Hippocampal formation (tissue), 2 donors: ENCODE measurements around the gene NMD3.
"Not testable (repeated sequence)": the region's sequence is repeated elsewhere in the genome, so short reads cannot be mapped to it uniquely, and the experiment has no call there.

Experiments
- DNase-seq, 2 donors: peaks; one replicate each; lab custom pipeline; 2025; lab: John Stamatoyannopoulos, UW

Gene NMD3

GRCh38 chr3:161220850-161221753, at the start of gene NMD3:
TSS of gene NMD3 (plus strand) at chr3:161221311. CDS start at chr3:161222014, 703 bp downstream.
- peak; percentile 89 to 94 for DNase-seq

- DNase-seq: no peak
Measured at GRCh38 chr3:161171639-161172552, 49.2 kb upstream of the NMD3 start.

- DNase-seq: no peak
Measured at GRCh38 chr3:161175506-161175905, 45.6 kb upstream of the NMD3 start.

GRCh38 chr3:161177991-161178390, 43.1 kb upstream of the NMD3 start:
- DNase-seq: no peak

GRCh38 chr3:161181371-161181770, 39.7 kb upstream of the NMD3 start:
- DNase-seq: not testable (repeated sequence)

- DNase-seq: no peak
Measured at GRCh38 chr3:161187046-161187445, 34.1 kb upstream of the NMD3 start.

GRCh38 chr3:161197855-161198850, 23.0 kb upstream of the NMD3 start:
- no peak for DNase-seq

- DNase-seq: no peak
Measured at GRCh38 chr3:161199926-161200325, 21.2 kb upstream of the NMD3 start.

GRCh38 chr3:161203485-161204098, 17.5 kb upstream of the NMD3 start:
- DNase-seq: no peak

- no peak for DNase-seq
Measured at GRCh38 chr3:161208931-161209330, 12.2 kb upstream of the NMD3 start.

- DNase-seq: peak in 1 of 2 donors; percentile 48
Measured at GRCh38 chr3:161212171-161212771, 8.8 kb upstream of the NMD3 start.

- DNase-seq: peak in 1 of 2 donors; percentile 30
Measured at GRCh38 chr3:161212906-161213305, 8.2 kb upstream of the NMD3 start.

- DNase-seq: no peak
Measured at GRCh38 chr3:161213644-161214043, 7.5 kb upstream of the NMD3 start.

GRCh38 chr3:161215185-161215584, 5.9 kb upstream of the NMD3 start:
- DNase-seq: no peak

GRCh38 chr3:161217496-161217895, 3.6 kb upstream of the NMD3 start:
- no peak for DNase-seq

GRCh38 chr3:161219495-161219894, 1.6 kb upstream of the NMD3 start:
- no peak for DNase-seq

GRCh38 chr3:161221806-161222600, 892 bp downstream of the NMD3 start:
- no peak for DNase-seq

- no peak for DNase-seq
Measured at GRCh38 chr3:161222662-161223061, 1.6 kb downstream of the NMD3 start.

GRCh38 chr3:161224786-161225185, 3.7 kb downstream of the NMD3 start:
- no peak for DNase-seq
